GM23248 (cell line): ENCODE results near the gene PTPRT.

Experiments
- EZH2 ChIP-seq: fragments of 200-600 bp; sonication (generic); IDR thresholded peaks from 2 replicates; pipeline ENCODE4 v1.6.1; 2018; ENCODE audit warnings: antibody characterized with exemption, mild to moderate bottlenecking; ENCODE audit not compliant: insufficient read depth, poor library complexity, severe bottlenecking
- EZH2phosphoT487 ChIP-seq: fragments of 200-600 bp; sonication (generic); IDR thresholded peaks from 2 replicates; pipeline ENCODE4 v1.6.1; 2018; ENCODE audit warnings: antibody characterized with exemption, moderate library complexity, mild to moderate bottlenecking, low read depth; ENCODE audit not compliant: insufficient read depth

DNA sequence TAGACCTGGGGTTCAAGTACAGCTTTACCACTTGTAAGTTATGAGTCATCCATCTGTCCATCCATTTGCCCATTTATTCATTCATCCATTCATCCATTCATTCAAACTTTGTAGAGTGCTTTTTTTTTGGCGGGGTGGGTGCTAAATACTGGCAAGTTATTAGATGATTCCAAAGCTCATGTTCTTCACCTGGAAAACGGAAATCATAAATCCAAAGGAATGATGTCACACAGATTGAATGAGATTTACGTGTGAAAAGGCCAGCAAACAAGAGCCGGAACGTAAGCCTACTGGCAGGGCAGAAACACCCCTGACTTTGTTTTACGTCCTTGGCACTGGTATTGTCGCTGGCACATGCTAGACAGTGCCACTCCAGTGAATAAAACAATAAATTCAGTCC, 1090.6 kb downstream of the PTPRT start:
- no peak for TF ChIP-seq EZH2
- TF ChIP-seq EZH2phosphoT487, result no peak
